Neural cell (in vitro differentiated cells): ENCODE results near the gene PPARGC1A. TPM values are rescaled to one million over a fixed set of nuclear protein-coding genes. Genes with fewer than 3 reads are reported as not detected.

ENCODE experiments used
- H2AFZ ChIP-seq: fragments of 200-600, 300-800 bp; sonication (generic), shearing (Covaris generic); 2 replicates; pipeline ENCODE4 v1.6.0; 2014; ENCODE audit warnings: low read depth, mild to moderate bottlenecking, antibody characterized with exemption, low read length, moderate library complexity
- H3F3A ChIP-seq: fragments of 200-600 bp; shearing (Covaris generic); 2 replicates; pipeline ENCODE4 v1.6.1; 2016; ENCODE audit warnings: mild to moderate bottlenecking, moderate library complexity, mixed read lengths, antibody characterized with exemption, low read length; ENCODE audit not compliant: insufficient read depth, poor library complexity, severe bottlenecking
- H3K27ac ChIP-seq: fragments of 200-600, 300-800 bp; sonication (generic), shearing (Covaris generic); 2 replicates; pipeline ENCODE4 v1.5.1; 2014; ENCODE audit warnings: mild to moderate bottlenecking, low read length, moderate library complexity
- H3K27me3 ChIP-seq: fragments of 300-800, 200-600 bp; sonication (generic), shearing (Covaris generic); 2 replicates; pipeline ENCODE4 v1.6.0; 2014; ENCODE audit warnings: mild to moderate bottlenecking, low read depth, low read length, moderate library complexity; ENCODE audit not compliant: insufficient read depth
- H3K36me3 ChIP-seq: fragments of 300-800, 200-600 bp; sonication (generic), shearing (Covaris generic); 2 replicates; pipeline ENCODE4 v1.5.1; 2014; ENCODE audit warnings: mild to moderate bottlenecking, antibody characterized with exemption, low read length, moderate library complexity; ENCODE audit not compliant: insufficient read depth
- H3K4me2 ChIP-seq: fragments of 300-800, 200-600 bp; sonication (generic), shearing (Covaris generic); 2 replicates; pipeline ENCODE4 v1.6.0; 2014; ENCODE audit warnings: mild to moderate bottlenecking, low read length
- H3K4me3 ChIP-seq: fragments of 300-800, 200-600 bp; sonication (generic), shearing (Covaris generic); 2 replicates; pipeline ENCODE4 v1.5.1; 2014; ENCODE audit warnings: mild to moderate bottlenecking, low read length, moderate library complexity
- H3K79me2 ChIP-seq: fragments of 200-600 bp; shearing (Covaris generic); replicated peaks from 2 replicates; pipeline ENCODE4 v1.6.0; 2014; ENCODE audit warnings: mild to moderate bottlenecking, low read length, moderate library complexity; ENCODE audit not compliant: insufficient read depth
- H3K9ac ChIP-seq: fragments of 300-800, 200-600 bp; sonication (generic), shearing (Covaris generic); 2 replicates; pipeline ENCODE4 v1.6.1; 2016; ENCODE audit warnings: mild to moderate bottlenecking, low read length, mixed read lengths
- H3K9me2 ChIP-seq: fragments of 200-600 bp; shearing (Covaris generic); 2 replicates; pipeline ENCODE4 v1.6.1; 2016; ENCODE audit warnings: mild to moderate bottlenecking, low read length, mixed read lengths; ENCODE audit not compliant: insufficient read depth
- H3K9me3 ChIP-seq: fragments of 200-600, 300-800 bp; sonication (generic), shearing (Covaris generic); 2 replicates; pipeline ENCODE4 v1.6.1; 2016; ENCODE audit warnings: mild to moderate bottlenecking, mixed run types, low read length, moderate library complexity, mixed read lengths
- H4K20me1 ChIP-seq: fragments of 200-600 bp; shearing (Covaris generic); 2 replicates; pipeline ENCODE4 v1.6.1; 2016; ENCODE audit warnings: mild to moderate bottlenecking, mixed run types; ENCODE audit not compliant: insufficient read depth
- CTCF ChIP-seq: fragments of 450-650 bp; IDR thresholded peaks from 2 replicates; pipeline ENCODE4 v1.5.1; 2014; ENCODE audit warnings: antibody characterized with exemption, mild to moderate bottlenecking, moderate library complexity; ENCODE audit not compliant: poor library complexity, severe bottlenecking
- EP300 ChIP-seq: fragments of 450-650 bp; conservative IDR thresholded peaks from 2 replicates; pipeline ENCODE4 v1.6.1; 2014; ENCODE audit warnings: antibody characterized with exemption, mild to moderate bottlenecking, moderate library complexity; ENCODE audit not compliant: poor library complexity, severe bottlenecking
- EZH2 ChIP-seq: fragments of 200-600, 300-800 bp; shearing (Covaris generic), sonication (generic); IDR thresholded peaks from 2 replicates; pipeline ENCODE4 v1.6.1; 2014; ENCODE audit warnings: antibody characterized with exemption, low read length, borderline replicate concordance, mild to moderate bottlenecking; ENCODE audit not compliant: insufficient read depth, poor library complexity, severe bottlenecking
- MXI1 ChIP-seq: fragments of 450-650 bp; conservative IDR thresholded peaks from 2 replicates; pipeline ENCODE4 v1.6.1; 2014; ENCODE audit warnings: antibody characterized with exemption, mild to moderate bottlenecking; ENCODE audit not compliant: poor library complexity, severe bottlenecking
- POLR2AphosphoS5 ChIP-seq: IDR thresholded peaks from 2 replicates; pipeline ENCODE4 v1.6.1; 2012
- RAD21 ChIP-seq: fragments of 450-650 bp; conservative IDR thresholded peaks from 2 replicates; pipeline ENCODE4 v1.6.1; 2014; ENCODE audit warnings: antibody characterized with exemption, mild to moderate bottlenecking, moderate library complexity
- REST ChIP-seq: IDR thresholded peaks from 2 replicates; pipeline ENCODE4 v1.6.1; 2012; ENCODE audit warnings: borderline replicate concordance
- SMC3 ChIP-seq: fragments of 450-650 bp; conservative IDR thresholded peaks from 2 replicates; pipeline ENCODE4 v1.6.1; 2014; ENCODE audit warnings: antibody characterized with exemption, mild to moderate bottlenecking, moderate library complexity; ENCODE audit not compliant: poor library complexity
- TAF1 ChIP-seq: IDR thresholded peaks from 2 replicates; pipeline ENCODE4 v1.6.1; 2012; ENCODE audit warnings: low read depth
- polyA plus RNA-seq: library from polyadenylated mRNA; depleted of rRNA; stranded (reverse); fragments of >200 nt; gene quantifications from 2 replicates; pipeline ENCODE4 v1.2.3, GENCODE V29; 2014

Gene PPARGC1A
- polyA plus RNA-seq, 1 donor from 2014 or later = 7.2 TPM

- peak overlapping the region; percentile 5 for H3K4me3 ChIP-seq
- H3K27me3 ChIP-seq = no peaks in the 10 kb centered on the region
Measured at GRCh38 chr4:23873717-23874535, 15.9 kb downstream of the PPARGC1A start.

More at GRCh38 chr4:23873717-23874535, 15.9 kb downstream of the PPARGC1A start:
- no peak overlapping the region for H3K9ac ChIP-seq
- H3F3A ChIP-seq = no peaks in the 10 kb centered on the region
- TF ChIP-seq CTCF (no peak), TAF1 (no peak), RAD21 (no peak), MXI1 (no peak), EP300 (peak; percentile 74), EZH2 (no peak), POLR2AphosphoS5 (peak; percentile 62), SMC3 (no peak), REST (no peak)
- no peaks in the 10 kb centered on the region for H3K36me3 ChIP-seq
- H3K9me3 ChIP-seq = no peaks in the 10 kb centered on the region
- no peaks in the 10 kb centered on the region for H3K9me2 ChIP-seq
- peak overlapping the region; percentile 3 for H3K4me2 ChIP-seq
- no peaks in the 10 kb centered on the region for H3K79me2 ChIP-seq
- H2AFZ ChIP-seq = no peak overlapping the region
- H4K20me1 ChIP-seq = no peaks in the 10 kb centered on the region
- H3K27ac ChIP-seq = no peak overlapping the region
